ENCODE results near the gene MYOM3.
"Not testable (repeated sequence)": the region's sequence is repeated elsewhere in the genome, so short reads cannot be mapped to it uniquely, and the experiment has no call there.

DNA sequence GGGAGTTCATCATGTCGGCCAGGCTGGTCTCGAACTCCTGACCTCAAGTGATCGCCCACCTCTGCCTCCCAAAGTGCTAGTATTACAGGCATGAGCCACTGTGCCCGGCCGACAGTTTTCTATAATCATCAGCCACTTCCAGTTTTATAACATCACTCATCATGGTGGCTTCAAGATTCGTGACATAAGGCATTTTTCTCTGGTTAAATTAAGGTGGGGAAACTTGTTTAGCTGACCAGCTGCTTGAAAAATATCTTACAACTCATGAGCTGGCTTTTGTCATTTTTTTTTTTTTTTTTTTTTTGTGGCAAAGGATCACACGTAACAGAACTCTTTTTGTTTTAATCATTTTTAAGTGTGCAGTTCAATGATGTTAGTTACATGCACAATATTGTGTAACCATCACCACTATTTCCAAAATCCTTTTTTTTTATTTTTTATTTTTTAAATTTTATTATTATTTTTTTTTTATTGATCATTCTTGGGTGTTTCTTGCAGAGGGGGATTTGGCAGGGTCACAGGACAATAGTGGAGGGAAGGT lies 80.9 kb downstream of the MYOM3 start:
- TF ChIP-seq, protein P1, sequence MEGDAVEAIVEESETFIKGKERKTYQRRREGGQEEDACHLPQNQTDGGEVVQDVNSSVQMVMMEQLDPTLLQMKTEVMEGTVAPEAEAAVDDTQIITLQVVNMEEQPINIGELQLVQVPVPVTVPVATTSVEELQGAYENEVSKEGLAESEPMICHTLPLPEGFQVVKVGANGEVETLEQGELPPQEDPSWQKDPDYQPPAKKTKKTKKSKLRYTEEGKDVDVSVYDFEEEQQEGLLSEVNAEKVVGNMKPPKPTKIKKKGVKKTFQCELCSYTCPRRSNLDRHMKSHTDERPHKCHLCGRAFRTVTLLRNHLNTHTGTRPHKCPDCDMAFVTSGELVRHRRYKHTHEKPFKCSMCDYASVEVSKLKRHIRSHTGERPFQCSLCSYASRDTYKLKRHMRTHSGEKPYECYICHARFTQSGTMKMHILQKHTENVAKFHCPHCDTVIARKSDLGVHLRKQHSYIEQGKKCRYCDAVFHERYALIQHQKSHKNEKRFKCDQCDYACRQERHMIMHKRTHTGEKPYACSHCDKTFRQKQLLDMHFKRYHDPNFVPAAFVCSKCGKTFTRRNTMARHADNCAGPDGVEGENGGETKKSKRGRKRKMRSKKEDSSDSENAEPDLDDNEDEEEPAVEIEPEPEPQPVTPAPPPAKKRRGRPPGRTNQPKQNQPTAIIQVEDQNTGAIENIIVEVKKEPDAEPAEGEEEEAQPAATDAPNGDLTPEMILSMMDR (optimal IDR thresholded peaks at IDR 0.05 in 1 of 3, IDR thresholded peaks at IDR 0.05 in 1 of 3, conservative IDR thresholded peaks at IDR 0.05 in 1 of 3; ENCODE audit: extremely low read depth in 1 of 3, insufficient read depth in 2 of 3, low read length in 3 of 3) = not testable (repeated sequence)
- not testable (repeated sequence) for TF ChIP-seq EZH2 (IDR thresholded peaks at IDR 0.05; ENCODE audit: low read length)
